ENCODE data around the gene ARHGEF17. TPM values are rescaled to one million over a fixed set of nuclear protein-coding genes. Genes with fewer than 3 reads are reported as not detected.

Gene ARHGEF17
- total RNA-seq, 6 experiments from 2014 or later: 4.6 to 7.3 (median 5.4) TPM

- Histone ChIP-seq H3K9me3 (no peaks in the 10 kb centered on the region), H3K4me1 (peaks cover 0 to 8% (median 0%) of the 10 kb centered on the region in 4 donors), H3K4me3 (no peak overlapping the region), H3K27me3 (no peaks in the 10 kb centered on the region), H3K36me3 (no peaks in the 10 kb centered on the region), H3K27ac (no peak overlapping the region)
- WGBS (ENCODE audit: insufficient coverage, low coverage, low lambda C conversion rate, missing lambda C conversion rate): 70% methylated on average over 7 of the region's 7 CpGs
- no peak for ATAC-seq
- intact Hi-C loops (cut with DNase I): loop anchor here (5.0 to 10.0 kb wide), 3 partner anchors 33 to 95 kb away; no protein-coding TSS in a partner anchor
- no peak for TF ChIP-seq POLR2A (IDR thresholded peaks at IDR 0.05)
- no peak for DNase-seq
Observed at GRCh38 chr11:73389916-73390315, 81.8 kb downstream of the ARHGEF17 start.

GRCh38 chr11:73390601-73391565 lies 82.8 kb downstream of the ARHGEF17 start:
- H3K36me3 ChIP-seq: no peaks in the 10 kb centered on the region
- H3K27me3 ChIP-seq: no peaks in the 10 kb centered on the region
- peak in 1 of 3 donors; percentile 42 for DNase-seq
- no peak overlapping the region for H3K27ac ChIP-seq
- intact Hi-C loops (cut with DNase I): loop anchor here in 1 of 2 donors (5.0 kb wide), 2 partner anchors 34 to 94 kb away; no protein-coding TSS in a partner anchor
- H3K9me3 ChIP-seq: no peaks in the 10 kb centered on the region
- H3K4me3 ChIP-seq: no peak overlapping the region
- no peak for ATAC-seq
- WGBS (ENCODE audit: insufficient coverage, low coverage, low lambda C conversion rate, missing lambda C conversion rate): 94% methylated on average over 3 of the region's 12 CpGs
- TF ChIP-seq POLR2A (IDR thresholded peaks at IDR 0.05) (no peak), CTCF (IDR thresholded peaks at IDR 0.05) (no peak)
- H3K4me1 ChIP-seq: peaks cover 0 to 4% (median 0%) of the 10 kb centered on the region in 4 donors

- Histone ChIP-seq H3K27ac (no peak overlapping the region), H3K27me3 (no peaks in the 10 kb centered on the region), H3K4me3 (no peak overlapping the region), H3K4me1 (peaks cover 0 to 4% (median 0%) of the 10 kb centered on the region in 4 donors), H3K9me3 (no peaks in the 10 kb centered on the region), H3K36me3 (no peaks in the 10 kb centered on the region)
- ATAC-seq: no peak
- DNase-seq: peak in 2 of 3 donors; percentile 16 to 45
- 100% methylated on average over 1 of the region's 10 CpGs for WGBS (ENCODE audit: insufficient coverage, low coverage, low lambda C conversion rate, missing lambda C conversion rate)
- TF ChIP-seq POLR2A (IDR thresholded peaks at IDR 0.05): no peak
- no peak for TF ChIP-seq CTCF (IDR thresholded peaks at IDR 0.05)
- intact Hi-C loops (cut with DNase I): loop anchor here in 1 of 2 donors (5.0 kb wide), 2 partner anchors 34 to 94 kb away; no protein-coding TSS in a partner anchor
Observed at GRCh38 chr11:73391665-73392064, 83.6 kb downstream of the ARHGEF17 start.

GRCh38 chr11:73392108-73393010 lies 84.3 kb downstream of the ARHGEF17 start:
- H3K27ac ChIP-seq: no peak overlapping the region
- peaks cover 0 to 4% (median 0%) of the 10 kb centered on the region in 4 donors for H3K4me1 ChIP-seq
- WGBS (ENCODE audit: insufficient coverage, low coverage, low lambda C conversion rate, missing lambda C conversion rate): 98% methylated on average over 8 of the region's 31 CpGs
- DNase-seq: peak in 1 of 3 donors; percentile 53
- peak in 2 of 4 donors; percentile 17 to 28 for ATAC-seq
- H3K9me3 ChIP-seq: no peaks in the 10 kb centered on the region
- H3K27me3 ChIP-seq: no peaks in the 10 kb centered on the region
- H3K36me3 ChIP-seq: no peaks in the 10 kb centered on the region
- TF ChIP-seq POLR2A (IDR thresholded peaks at IDR 0.05) (no peak), CTCF (IDR thresholded peaks at IDR 0.05) (no peak)
- intact Hi-C loops (cut with DNase I): loop anchor here in 1 of 2 donors (5.0 kb wide), 2 partner anchors 35 to 95 kb away; no protein-coding TSS in a partner anchor
- H3K4me3 ChIP-seq: no peak overlapping the region

Data from right lobe of liver (tissue), 6 donors.